NCI-H2029 treated with DMSO at 0.1 percent for 48 hours (cell line): ENCODE measurements around the gene MNAT1.
"Not testable (repeated sequence)": the region's sequence is repeated elsewhere in the genome, so short reads cannot be mapped to it uniquely, and the experiment has no call there.

Experiments used
- DNase-seq: peaks from one replicate; lab custom pipeline; 2025; lab: John Stamatoyannopoulos, UW

The MNAT1 gene

GRCh38 chr14:60734465-60735242 lies at the start of gene MNAT1:
TSS of gene MNAT1 (plus strand) at chr14:60734761. CDS start at chr14:60734863, 102 bp downstream.
- DNase-seq = peak; percentile 96

GRCh38 chr14:60686865-60687264 lies 47.7 kb upstream of the MNAT1 start:
- DNase-seq = no peak

- DNase-seq = no peak
These were observed 43.0 kb upstream of the MNAT1 start for GRCh38 chr14:60691383-60692113.

GRCh38 chr14:60695327-60695726 lies 39.2 kb upstream of the MNAT1 start:
- DNase-seq = no peak

- DNase-seq = no peak
These were observed 34.0 kb upstream of the MNAT1 start for GRCh38 chr14:60700598-60700997.

- DNase-seq = no peak
These were observed 29.5 kb upstream of the MNAT1 start for GRCh38 chr14:60705100-60705499.

GRCh38 chr14:60707858-60708257 lies 26.7 kb upstream of the MNAT1 start:
- no peak for DNase-seq

GRCh38 chr14:60710494-60710893 lies 24.1 kb upstream of the MNAT1 start:
- DNase-seq = no peak

- no peak for DNase-seq
These were observed 21.0 kb upstream of the MNAT1 start for GRCh38 chr14:60713513-60713912.

GRCh38 chr14:60720391-60720790 lies 14.2 kb upstream of the MNAT1 start:
- DNase-seq = no peak

- no peak for DNase-seq
These were observed 13.6 kb upstream of the MNAT1 start for GRCh38 chr14:60720962-60721325.

- DNase-seq = peak; percentile 69
These were observed 13.0 kb upstream of the MNAT1 start for GRCh38 chr14:60721326-60722106.

GRCh38 chr14:60722107-60722356 lies 12.5 kb upstream of the MNAT1 start:
- no peak for DNase-seq

GRCh38 chr14:60722357-60723115 lies 12.0 kb upstream of the MNAT1 start:
- DNase-seq = peak; percentile 87

GRCh38 chr14:60723116-60723906 lies 11.2 kb upstream of the MNAT1 start:
- peak; percentile 73 for DNase-seq

GRCh38 chr14:60723907-60724618 lies 10.5 kb upstream of the MNAT1 start, which contains the start of gene SIX4:
TSS of gene SIX4 (minus strand) at chr14:60724351. CDS start at chr14:60724074, 277 bp downstream.
- DNase-seq = peak; percentile 99

- DNase-seq = not testable (repeated sequence)
These were observed 3.3 kb upstream of the MNAT1 start for GRCh38 chr14:60731291-60731690.

- no peak for DNase-seq
These were observed 1.6 kb upstream of the MNAT1 start for GRCh38 chr14:60732840-60733483.

GRCh38 chr14:60735416-60735815 lies 855 bp downstream of the MNAT1 start:
- no peak for DNase-seq

GRCh38 chr14:60736494-60736893 lies 1.9 kb downstream of the MNAT1 start:
- peak; percentile 78 for DNase-seq
